HepG2 (cell line): Measurements from ENCODE around the gene GPHN. TPM values are rescaled to one million over a fixed set of nuclear protein-coding genes. Genes with fewer than 3 reads are reported as not detected.

Experiments used
- ELK4 ChIP-seq: sonication (generic); formaldehyde crosslinking; IDR thresholded peaks from 2 replicates; pipeline ENCODE4 v1.9.0; 2021; ENCODE audit warnings: missing genetic modification reagents, borderline replicate concordance
- FIP1L1 ChIP-seq: fragments of 200-400 bp; formaldehyde crosslinking; IDR thresholded peaks from 2 replicates; pipeline ENCODE4 v1.6.1; 2018; ENCODE audit warnings: low read depth, mild to moderate bottlenecking, low read length, moderate library complexity, borderline replicate concordance; ENCODE audit not compliant: insufficient read depth
- FOXJ3 ChIP-seq: sonication (generic); formaldehyde crosslinking; IDR thresholded peaks from 2 replicates; pipeline ENCODE4 v1.4.0; 2020; ENCODE audit warnings: missing genetic modification reagents, mild to moderate bottlenecking, borderline replicate concordance
- HBP1 ChIP-seq: IDR thresholded peaks from 2 replicates; pipeline ENCODE4 v1.6.1; 2016; ENCODE audit warnings: low read depth, control low read depth
- RFX1 ChIP-seq: fragments of 450-650 bp; IDR thresholded peaks from 2 replicates; pipeline ENCODE4 v1.6.1; 2017
- RFX5 ChIP-seq: IDR thresholded peaks from 2 replicates; pipeline ENCODE4 v1.6.1; 2011; ENCODE audit warnings: low read depth, low read length, improper control_type of control experiment
- ZBTB33 ChIP-seq: sonication (generic); formaldehyde crosslinking; IDR thresholded peaks from 2 replicates; pipeline ENCODE4 v1.4.0; 2020; ENCODE audit warnings: missing genetic modification reagents
- ZBTB7A ChIP-seq: sonication (generic); formaldehyde crosslinking; IDR thresholded peaks from 2 replicates; pipeline ENCODE4 v1.8.0; 2022; ENCODE audit warnings: mild to moderate bottlenecking, missing genetic modification reagents
- ZNF407 ChIP-seq: sonication (generic); formaldehyde crosslinking; IDR thresholded peaks from one replicate; pipeline ENCODE4 v1.5.1; 2020; ENCODE audit warnings: mild to moderate bottlenecking, missing genetic modification reagents; ENCODE audit errors: not compliant biosample characterization
- ZXDC ChIP-seq: sonication (generic); formaldehyde crosslinking; IDR thresholded peaks from 2 replicates; pipeline ENCODE4 v1.5.0; 2020; ENCODE audit warnings: mild to moderate bottlenecking, missing genetic modification reagents
- polyA plus RNA-seq, 8 experiments: library from polyadenylated mRNA; depleted of rRNA in 3 of 8; stranded (reverse) in 7 of 8; unstranded in 1 of 8; fragments of >200 nt; fragmentation: Illumina TruSeq in 4 of 8; extraction: Trizol in 4 of 8; gene quantifications; 2 replicates each; pipeline versions ENCODE4 v1.2.1 to v1.2.3, GENCODE V29; 2011 to 2016; ENCODE audit warnings: low read depth in 4 of 8, missing spikeins in 1 of 8, mixed read lengths in 1 of 8; ENCODE audit not compliant: insufficient read depth in 1 of 8
- total RNA-seq, 5 experiments: library from RNA; depleted of rRNA; stranded (reverse); fragments of >200 nt; fragmentation: Illumina TruSeq; extraction: Trizol; gene quantifications; 2 replicates each; pipeline ENCODE4 v1.2.3, GENCODE V29; 2016; ENCODE audit warnings: low read depth in 1 of 5

Gene GPHN
- total and polyA plus RNA-seq, 2 of the 13 experiments (the other 11 are each of a cell fraction or from before 2014, with no cell fraction given): 12.7 to 19.2 TPM

GRCh38 chr14:67077921-67078320, 570.0 kb downstream of the GPHN start (continued):
- TF ChIP-seq FOXJ3 (CRISPR knock-in tag): no peak
- no peak for TF ChIP-seq ZBTB7A
- no peak for TF ChIP-seq RFX1
- no peak for TF ChIP-seq ELK4
- TF ChIP-seq FIP1L1: no peak
- TF ChIP-seq ZNF407 (CRISPR knock-in tag): no peak
- TF ChIP-seq RFX5: no peak
- no peak for TF ChIP-seq ZBTB33
- TF ChIP-seq ZXDC: no peak
- no peak for TF ChIP-seq HBP1
- TF ChIP-seq, all 625 proteins: peak for 0
